Loucy (cell line): ENCODE results near the gene NMU.
"Not testable (repeated sequence)": the region's sequence is repeated elsewhere in the genome, so short reads cannot be mapped to it uniquely, and the experiment has no call there.

Experiments used
- H2AFZ ChIP-seq: fragments of 200-600 bp; sonication (generic); 2 replicates; pipeline ENCODE4 v1.6.0; 2016; ENCODE audit warnings: antibody characterized with exemption, mild to moderate bottlenecking, low read length, moderate library complexity
- H3F3A ChIP-seq: fragments of 200-600 bp; 2 replicates; pipeline ENCODE4 v1.6.0; 2016; ENCODE audit warnings: antibody characterized with exemption, low read depth, mild to moderate bottlenecking
- H3K27me3 ChIP-seq: fragments of 200-600 bp; sonication (generic); 2 replicates; pipeline ENCODE4 v1.6.1; 2014; ENCODE audit warnings: low read length, mild to moderate bottlenecking; ENCODE audit not compliant: insufficient read depth, poor library complexity, severe bottlenecking
- H3K36me3 ChIP-seq: fragments of 200-600 bp; sonication (generic); 2 replicates; pipeline ENCODE4 v1.6.1; 2016; ENCODE audit warnings: low read length; ENCODE audit not compliant: insufficient read depth
- H3K4me1 ChIP-seq: fragments of 200-600 bp; sonication (generic); 2 replicates; pipeline ENCODE4 v1.5.1; 2014; ENCODE audit warnings: low read length, mild to moderate bottlenecking; ENCODE audit not compliant: insufficient read depth, poor library complexity, severe bottlenecking
- H3K4me2 ChIP-seq: fragments of 200-600 bp; sonication (generic); 2 replicates; pipeline ENCODE4 v1.6.0; 2014; ENCODE audit warnings: antibody characterized with exemption, low read length, low read depth, mild to moderate bottlenecking; ENCODE audit not compliant: poor library complexity, severe bottlenecking
- H3K4me3 ChIP-seq: fragments of 200-600 bp; sonication (generic); 2 replicates; pipeline ENCODE4 v1.5.1; 2014; ENCODE audit warnings: low read length, mild to moderate bottlenecking, mixed read lengths; ENCODE audit not compliant: poor library complexity, severe bottlenecking
- H3K79me2 ChIP-seq: fragments of 200-600 bp; sonication (generic); 2 replicates; pipeline ENCODE4 v1.6.1; 2014; ENCODE audit warnings: low read length; ENCODE audit not compliant: insufficient read depth
- H3K9ac ChIP-seq: fragments of 200-600 bp; sonication (generic); 2 replicates; pipeline ENCODE4 v1.6.0; 2014; ENCODE audit warnings: mild to moderate bottlenecking, low read depth, low read length, moderate library complexity; ENCODE audit not compliant: poor library complexity, severe bottlenecking
- H3K9me2 ChIP-seq: fragments of 200-600 bp; sonication (generic); replicated peaks from 2 replicates; pipeline ENCODE4 v1.6.1; 2016; ENCODE audit warnings: low read depth, low read length, mixed read lengths
- H3K9me3 ChIP-seq: fragments of 200-600 bp; sonication (generic); 2 replicates; pipeline ENCODE4 v1.6.1; 2014; ENCODE audit warnings: mild to moderate bottlenecking, antibody characterized with exemption, low read length, low read depth; ENCODE audit not compliant: insufficient read depth
- H4K20me1 ChIP-seq: fragments of 200-600 bp; sonication (generic); 2 replicates; pipeline ENCODE4 v1.6.0; 2014; ENCODE audit warnings: antibody characterized with exemption, low read length, mild to moderate bottlenecking; ENCODE audit not compliant: insufficient read depth, poor library complexity, severe bottlenecking
- EZH2phosphoT487 ChIP-seq: fragments of 200-600 bp; IDR thresholded peaks from 2 replicates; pipeline ENCODE4 v1.6.1; 2018; ENCODE audit warnings: antibody characterized with exemption, mild to moderate bottlenecking, moderate library complexity, borderline replicate concordance
- TF ChIP-seq, protein P1 (sequence below): fragments of 200-600 bp; sonication (generic); conservative IDR thresholded peaks from 2 replicates; pipeline ENCODE4 v1.5.1; 2014; ENCODE audit warnings: mild to moderate bottlenecking, antibody characterized with exemption, low read length

NMU gene

DNA sequence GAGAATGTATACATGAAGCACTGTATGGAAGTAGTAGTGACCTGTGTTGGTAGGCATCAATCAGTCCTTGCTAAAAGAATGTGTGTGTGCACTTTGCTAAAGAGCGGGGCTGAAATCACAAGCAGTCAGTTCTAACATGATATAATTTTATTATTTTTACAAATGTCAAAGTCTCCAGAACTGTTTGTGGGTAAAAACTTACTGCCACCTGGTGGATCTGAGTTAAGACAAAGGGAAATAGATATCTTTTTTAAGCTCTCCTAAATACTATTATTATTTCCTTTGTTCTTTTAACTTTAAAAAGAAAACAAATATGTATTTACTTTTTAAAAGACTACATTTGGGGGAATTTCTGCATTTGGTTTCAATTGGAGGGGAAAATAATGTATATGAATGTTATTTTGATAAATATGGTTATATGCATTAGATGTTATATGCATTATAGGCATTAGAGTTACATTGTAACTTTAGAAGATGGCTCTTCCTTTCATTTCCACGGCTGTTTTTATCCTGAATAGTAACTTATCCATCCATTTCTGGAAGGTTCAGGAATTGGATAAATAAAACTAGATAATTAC is 81.6 kb downstream of the NMU start:
- Histone ChIP-seq H3K4me3 (no peak overlapping the region), H3K9me2 (no peaks in the 10 kb centered on the region), H3K9ac (no peak overlapping the region), H3K4me1 (peaks cover 6% of the 10 kb centered on the region), H3K36me3 (no peaks in the 10 kb centered on the region), H3K27me3 (no peaks in the 10 kb centered on the region), H3F3A (no peaks in the 10 kb centered on the region), H2AFZ (no peak overlapping the region), H4K20me1 (no peaks in the 10 kb centered on the region), H3K4me2 (no peak overlapping the region), H3K79me2 (no peaks in the 10 kb centered on the region), H3K9me3 (no peaks in the 10 kb centered on the region)
- no peak for TF ChIP-seq EZH2phosphoT487
- TF ChIP-seq, protein P1, sequence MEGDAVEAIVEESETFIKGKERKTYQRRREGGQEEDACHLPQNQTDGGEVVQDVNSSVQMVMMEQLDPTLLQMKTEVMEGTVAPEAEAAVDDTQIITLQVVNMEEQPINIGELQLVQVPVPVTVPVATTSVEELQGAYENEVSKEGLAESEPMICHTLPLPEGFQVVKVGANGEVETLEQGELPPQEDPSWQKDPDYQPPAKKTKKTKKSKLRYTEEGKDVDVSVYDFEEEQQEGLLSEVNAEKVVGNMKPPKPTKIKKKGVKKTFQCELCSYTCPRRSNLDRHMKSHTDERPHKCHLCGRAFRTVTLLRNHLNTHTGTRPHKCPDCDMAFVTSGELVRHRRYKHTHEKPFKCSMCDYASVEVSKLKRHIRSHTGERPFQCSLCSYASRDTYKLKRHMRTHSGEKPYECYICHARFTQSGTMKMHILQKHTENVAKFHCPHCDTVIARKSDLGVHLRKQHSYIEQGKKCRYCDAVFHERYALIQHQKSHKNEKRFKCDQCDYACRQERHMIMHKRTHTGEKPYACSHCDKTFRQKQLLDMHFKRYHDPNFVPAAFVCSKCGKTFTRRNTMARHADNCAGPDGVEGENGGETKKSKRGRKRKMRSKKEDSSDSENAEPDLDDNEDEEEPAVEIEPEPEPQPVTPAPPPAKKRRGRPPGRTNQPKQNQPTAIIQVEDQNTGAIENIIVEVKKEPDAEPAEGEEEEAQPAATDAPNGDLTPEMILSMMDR: peak; percentile 62

DNA sequence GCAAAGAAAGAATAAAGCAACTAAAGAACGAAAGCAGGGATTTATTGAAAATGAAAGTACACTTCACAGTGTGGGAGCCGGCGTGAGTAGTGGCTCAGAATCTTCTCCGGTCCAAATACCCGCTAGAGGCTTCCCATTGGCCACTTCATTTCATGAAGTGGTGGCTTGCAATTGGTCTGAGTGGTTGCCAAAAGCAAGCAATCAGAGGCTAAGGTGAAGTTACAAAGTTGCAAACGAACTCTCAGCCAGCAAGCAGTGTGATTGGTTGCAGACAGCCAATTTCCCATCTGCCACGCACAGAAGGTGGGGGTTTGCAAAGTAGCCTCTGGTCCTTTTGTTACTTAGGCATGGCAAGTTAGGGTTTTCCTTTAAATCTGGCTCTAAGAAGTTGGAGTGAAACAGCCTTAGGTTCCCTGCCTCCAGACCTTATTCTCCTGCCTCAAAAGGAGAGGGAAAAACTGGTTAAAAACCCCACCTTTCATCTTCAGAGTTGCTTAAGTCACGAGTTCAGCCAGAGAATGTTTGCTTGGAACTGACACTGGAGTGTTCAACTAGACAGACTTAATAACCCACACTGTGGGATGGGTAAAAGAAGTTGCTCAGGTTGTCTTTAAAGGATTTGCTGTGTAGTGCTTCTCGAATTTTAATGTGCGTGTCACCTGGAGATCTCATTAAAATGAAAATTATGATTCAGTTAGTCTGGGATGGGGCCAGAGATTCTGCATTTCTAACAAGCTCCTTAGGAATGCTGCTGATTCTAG is 82.5 kb downstream of the NMU start:
- Histone ChIP-seq H3K36me3 (no peaks in the 10 kb centered on the region), H2AFZ (peak overlapping the region; percentile 82), H3K9me3 (no peaks in the 10 kb centered on the region), H3K4me2 (peak overlapping the region; percentile 44), H3K9me2 (no peaks in the 10 kb centered on the region), H3F3A (no peaks in the 10 kb centered on the region), H4K20me1 (no peaks in the 10 kb centered on the region), H3K9ac (no peak overlapping the region), H3K79me2 (no peaks in the 10 kb centered on the region), H3K4me1 (peaks cover 6% of the 10 kb centered on the region), H3K4me3 (peak overlapping the region; percentile 43), H3K27me3 (no peaks in the 10 kb centered on the region)
- no peak for TF ChIP-seq EZH2phosphoT487
- TF ChIP-seq, protein P1: no peak

DNA sequence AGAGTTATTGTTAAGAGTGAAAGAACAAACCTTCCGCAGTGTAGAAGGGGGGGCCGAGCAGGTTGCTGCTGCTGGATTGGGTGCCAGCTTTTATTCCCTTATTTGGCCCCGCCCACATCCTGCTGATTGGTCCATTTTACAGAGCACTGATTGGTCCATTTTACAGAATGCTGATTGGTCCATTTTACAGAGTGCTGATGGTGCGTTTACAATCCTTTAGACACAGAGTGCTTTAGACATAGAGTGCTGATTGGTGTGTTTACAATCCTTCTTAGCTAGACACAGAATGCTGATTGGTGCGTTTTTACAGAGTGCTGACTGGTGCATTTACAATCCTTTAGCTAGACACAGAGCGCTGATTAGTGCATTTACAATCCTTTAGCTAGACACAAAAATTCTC is 84.1 kb downstream of the NMU start:
- H3K9ac ChIP-seq, H4K20me1 ChIP-seq, H3F3A ChIP-seq, H3K4me2 ChIP-seq, H3K79me2 ChIP-seq, H3K9me3 ChIP-seq, H3K27me3 ChIP-seq, H3K4me3 ChIP-seq, H3K36me3 ChIP-seq, H3K9me2 ChIP-seq, H2AFZ ChIP-seq: not testable (repeated sequence)
- H3K4me1 ChIP-seq: peaks cover 16% of the 10 kb centered on the region

DNA sequence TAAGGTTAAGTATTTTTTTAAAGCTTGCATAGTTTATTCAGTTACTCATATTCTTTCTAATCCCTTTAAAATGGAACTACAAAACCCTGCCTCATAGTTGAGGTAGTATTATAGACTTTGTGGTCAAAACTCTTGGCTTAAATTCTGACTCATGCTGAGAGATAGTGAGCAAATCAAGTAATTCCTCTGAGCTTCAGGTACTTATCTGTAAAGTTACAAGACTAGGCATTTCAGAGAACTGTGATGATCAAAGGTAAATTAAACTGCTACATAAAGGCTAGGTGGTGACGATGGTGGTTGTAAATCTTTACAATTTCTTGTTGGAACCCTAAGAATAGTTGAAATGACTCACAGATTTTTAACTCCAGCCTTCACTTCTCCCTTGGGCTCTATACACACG is 86.2 kb downstream of the NMU start:
- Histone ChIP-seq H3K36me3 (no peaks in the 10 kb centered on the region), H3F3A (peaks cover 6% of the 10 kb centered on the region), H3K27me3 (no peaks in the 10 kb centered on the region), H3K79me2 (no peaks in the 10 kb centered on the region), H3K4me3 (no peak overlapping the region), H3K4me1 (peaks cover 16% of the 10 kb centered on the region), H3K9ac (no peak overlapping the region), H3K9me2 (no peaks in the 10 kb centered on the region), H3K9me3 (no peaks in the 10 kb centered on the region), H2AFZ (no peak overlapping the region), H4K20me1 (no peaks in the 10 kb centered on the region), H3K4me2 (no peak overlapping the region)
- TF ChIP-seq, protein P1: no peak
- no peak for TF ChIP-seq EZH2phosphoT487
